IPS DF 4.7 (cell line): Measurements from ENCODE around the gene BPI.
"Not testable (repeated sequence)": the region's sequence is repeated elsewhere in the genome, so short reads cannot be mapped to it uniquely, and the experiment has no call there.

Experiments used
- DNase-seq: peaks from one replicate; pipeline ENCODE4 v3.0.0-alpha.2; 2013; ENCODE audit warnings: low spot score; ENCODE audit errors: extremely low read depth

Gene BPI

DNA sequence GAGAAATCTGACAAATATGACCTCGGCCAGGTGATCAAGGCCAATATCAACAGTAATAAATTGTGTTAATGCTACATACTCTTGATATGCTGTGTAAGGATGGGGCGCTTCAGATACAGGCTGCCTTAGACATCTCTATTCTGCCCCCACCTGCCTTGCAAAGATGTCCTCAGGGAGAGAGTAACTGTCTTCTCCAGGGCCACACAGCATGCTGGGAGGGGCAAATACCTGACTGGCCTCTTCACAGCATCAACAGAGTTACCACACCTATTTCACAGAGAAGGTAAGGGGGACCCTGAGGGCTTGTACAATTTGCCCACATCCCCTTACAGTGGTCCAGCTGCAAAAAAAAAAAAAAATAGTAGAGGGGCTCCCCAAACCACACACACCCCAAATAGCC lies 26.3 kb upstream of the BPI start:
- no peak for DNase-seq

GRCh38 chr20:38278131-38278530 lies 25.8 kb upstream of the BPI start:
- no peak for DNase-seq

DNA sequence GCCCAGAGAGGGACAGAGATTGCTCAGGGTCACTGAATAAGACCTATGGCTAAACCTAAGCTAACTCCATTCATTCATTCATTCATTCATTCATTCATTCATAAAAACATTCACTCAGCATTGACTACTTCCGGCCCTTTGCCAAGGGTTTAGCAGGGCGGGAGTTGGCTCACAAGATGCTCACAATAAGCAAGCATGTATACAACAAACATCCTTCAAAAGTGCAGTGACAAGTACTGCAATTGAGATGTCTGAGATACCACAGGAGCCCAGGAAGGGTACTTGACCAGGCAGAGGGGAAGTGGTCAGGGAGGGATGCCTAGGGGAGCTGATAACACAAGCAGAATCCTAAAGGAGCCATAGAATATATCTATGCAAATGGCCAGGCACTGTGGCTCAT lies 25.2 kb upstream of the BPI start:
- no peak for DNase-seq

GRCh38 chr20:38281176-38281915 lies 22.6 kb upstream of the BPI start:
- DNase-seq = not testable (repeated sequence)

DNA sequence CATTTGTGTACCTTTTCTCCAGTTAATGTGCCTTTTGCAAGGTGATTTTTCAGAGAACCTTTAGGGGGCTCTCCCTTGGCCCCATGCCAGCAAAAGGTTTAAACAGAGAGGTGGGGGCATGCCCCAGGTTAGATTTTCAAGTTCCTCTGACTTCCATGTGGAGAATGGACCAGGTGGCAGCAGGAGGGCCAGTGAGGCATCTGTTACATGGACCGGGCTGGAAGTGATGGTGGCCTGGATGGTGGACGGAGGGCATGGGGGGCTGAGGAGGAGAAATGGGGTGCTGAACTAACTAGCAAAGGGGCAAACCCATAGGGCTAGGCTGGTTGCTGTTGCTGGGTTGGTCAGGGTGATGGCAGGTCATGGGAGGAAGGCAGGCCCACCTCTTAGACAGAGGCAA lies 20.7 kb upstream of the BPI start:
- no peak for DNase-seq

GRCh38 chr20:38284066-38284650 lies 19.8 kb upstream of the BPI start:
- not testable (repeated sequence) for DNase-seq

- DNase-seq = no peak
Measured at GRCh38 chr20:38284893-38285444, 19.0 kb upstream of the BPI start.

DNA sequence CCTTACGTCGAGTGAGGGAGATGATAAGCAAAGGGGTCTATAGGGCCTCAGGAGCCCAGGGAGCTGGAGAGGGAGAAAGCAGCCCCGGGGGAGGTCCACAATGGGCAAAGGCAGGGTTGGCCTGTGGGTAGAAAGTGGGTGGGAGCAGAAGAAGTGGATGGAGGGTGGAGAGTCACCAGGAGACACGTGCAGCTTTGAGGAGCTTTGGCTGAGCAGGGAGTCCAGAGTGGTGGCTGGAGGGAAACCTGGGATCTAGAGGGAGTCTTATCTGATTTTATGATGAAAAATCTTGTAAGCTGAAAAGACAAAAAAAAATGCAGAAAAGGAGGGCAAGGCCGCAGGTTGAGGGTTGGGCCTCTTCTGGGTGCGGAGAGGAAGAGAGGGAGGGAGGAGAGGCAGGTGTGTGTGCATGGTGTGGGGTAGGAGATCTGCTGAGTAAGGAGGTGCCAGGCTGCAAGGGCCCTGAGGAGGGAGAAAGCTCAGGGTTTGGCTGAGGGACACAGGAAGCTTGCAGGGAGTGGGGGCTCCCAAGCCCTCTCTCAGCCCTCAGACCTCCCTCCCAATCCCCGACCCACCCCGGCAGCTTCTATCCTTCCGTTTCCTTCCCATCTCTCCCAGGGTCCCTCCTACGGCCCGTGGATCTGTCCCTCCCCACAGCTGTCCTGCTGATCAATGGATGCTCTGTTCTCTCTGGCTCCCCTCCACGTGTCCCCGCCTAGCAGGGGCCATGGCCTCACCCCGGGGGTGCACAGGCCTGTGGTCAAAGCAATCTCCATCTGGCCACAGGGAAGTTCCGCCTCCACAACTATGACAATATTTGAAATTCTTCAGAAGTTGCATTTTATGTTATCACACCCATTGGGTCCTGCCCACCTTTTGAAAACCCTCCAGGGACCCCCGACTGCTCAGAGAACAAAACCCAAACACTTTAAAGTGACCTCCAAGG lies 17.1 kb upstream of the BPI start:
- DNase-seq = no peak

DNA sequence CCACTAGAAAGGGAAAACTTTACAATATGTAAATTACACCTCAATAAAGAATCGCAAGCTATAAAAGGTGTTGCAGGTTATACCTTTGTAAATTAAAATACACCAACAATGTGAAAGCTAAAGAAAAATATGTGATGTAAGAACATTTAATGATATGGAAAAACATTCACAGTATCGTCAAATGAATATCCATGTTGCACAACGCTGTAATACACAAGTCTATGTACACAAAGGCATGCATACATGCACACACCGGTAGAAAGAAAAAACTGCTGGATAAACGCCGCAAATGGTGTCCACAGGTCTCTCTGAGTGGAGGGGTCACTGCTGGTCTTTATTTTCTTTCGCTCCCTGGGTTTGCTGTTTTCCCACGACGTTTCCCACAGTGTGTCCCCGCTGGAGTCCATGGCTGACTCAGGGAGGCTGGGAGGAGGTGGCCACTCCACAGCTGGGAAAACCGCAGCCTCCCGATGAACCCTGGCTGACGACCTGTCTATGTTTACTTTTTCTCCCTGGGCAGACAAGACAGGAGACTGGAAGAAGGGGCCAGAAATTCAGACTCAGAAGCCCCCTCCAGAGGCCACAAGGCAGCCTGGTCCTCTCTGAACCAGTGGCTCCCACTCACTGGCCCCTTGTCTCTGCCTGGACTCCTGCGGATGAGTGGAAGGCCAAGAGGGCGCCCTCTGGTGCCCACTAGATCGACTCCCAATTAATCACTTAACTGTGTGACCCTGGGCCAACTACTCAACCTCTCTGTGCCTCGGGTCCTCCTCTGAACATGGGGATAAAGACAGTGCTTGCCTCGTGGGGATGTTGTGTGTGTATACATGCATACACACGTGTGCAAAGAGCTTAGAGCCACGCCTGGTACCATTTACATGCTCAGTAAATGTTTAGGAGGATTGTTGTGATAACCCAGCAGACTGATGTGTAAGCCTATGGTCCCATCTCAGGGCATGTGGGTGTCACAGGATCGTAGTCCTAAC lies 12.8 kb upstream of the BPI start:
- DNase-seq = no peak

GRCh38 chr20:38291966-38292365 lies 12.0 kb upstream of the BPI start:
- DNase-seq = no peak

DNA sequence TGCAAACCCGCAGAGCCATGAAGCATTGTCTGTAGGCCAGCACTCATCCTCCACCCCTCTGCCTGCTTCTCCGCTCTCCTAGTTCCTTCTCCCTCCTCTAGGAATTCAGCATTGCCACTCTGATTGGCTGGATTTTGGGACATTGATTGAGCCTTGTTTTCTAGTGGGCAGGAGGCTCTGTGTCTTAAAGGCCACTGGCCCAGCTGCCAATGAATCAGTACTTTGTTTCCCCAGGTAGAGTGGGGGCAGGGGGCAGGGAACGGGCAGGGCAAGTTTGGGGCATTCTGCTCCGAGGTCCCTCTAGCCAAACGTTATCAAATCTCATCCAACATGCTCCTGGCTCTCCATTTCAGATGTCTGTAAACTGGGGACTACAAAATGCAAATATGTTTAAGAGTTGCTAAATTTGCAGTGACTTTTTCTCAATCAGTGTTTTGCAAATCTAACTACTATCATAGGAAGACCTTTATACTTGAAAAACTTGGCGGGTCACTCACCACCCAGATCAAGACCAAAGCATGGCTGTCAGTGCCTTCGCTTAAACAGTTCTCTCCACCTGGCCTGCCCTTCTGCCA lies 10.4 kb upstream of the BPI start:
- no peak for DNase-seq

DNA sequence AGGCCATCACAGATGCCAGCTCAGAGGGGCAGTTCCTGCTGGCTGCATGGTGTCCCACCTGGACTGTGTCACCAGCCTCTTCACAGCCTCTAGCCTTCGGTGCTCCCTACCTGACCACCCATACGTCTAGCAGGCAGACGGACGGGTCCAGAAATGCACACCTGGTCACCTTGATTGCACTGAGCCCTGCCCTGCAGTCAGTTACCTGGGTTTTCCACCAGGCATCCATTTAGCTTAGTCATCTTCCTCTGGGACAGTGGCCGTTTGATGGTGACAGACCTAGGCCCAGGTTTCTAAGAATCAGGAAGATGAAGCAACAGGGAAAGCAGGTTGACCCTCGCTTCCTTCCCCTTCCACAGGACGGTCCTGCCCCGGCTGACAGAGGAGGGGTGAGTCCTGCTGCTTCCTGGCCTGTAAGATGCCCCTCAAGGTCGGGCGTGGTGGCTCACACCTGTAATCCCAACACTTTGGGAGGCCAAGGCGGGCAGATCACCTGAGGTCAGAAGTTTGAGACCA lies 9.8 kb upstream of the BPI start:
- no peak for DNase-seq

DNA sequence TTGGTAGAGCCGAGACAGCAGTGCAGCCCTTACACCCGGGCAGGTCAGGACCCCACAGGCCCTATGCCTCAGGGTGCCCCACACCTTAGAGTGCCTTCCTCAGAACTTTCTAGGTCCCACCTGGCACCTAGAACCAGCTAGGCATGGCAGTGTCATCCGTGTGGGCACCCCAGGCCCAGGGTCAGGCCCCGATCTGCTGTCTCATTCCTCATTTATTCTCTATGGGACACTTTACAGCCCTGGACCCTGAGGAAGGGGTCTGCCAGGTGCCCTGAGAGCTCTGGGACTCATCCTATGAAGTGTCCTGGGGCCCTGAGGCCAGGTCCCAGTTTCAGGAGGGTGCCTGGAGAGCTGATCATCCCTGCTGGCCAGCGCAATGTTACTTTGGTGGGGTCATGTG lies 8.1 kb upstream of the BPI start:
- no peak for DNase-seq

- DNase-seq = no peak
Measured at GRCh38 chr20:38296433-38296832, 7.5 kb upstream of the BPI start.

DNA sequence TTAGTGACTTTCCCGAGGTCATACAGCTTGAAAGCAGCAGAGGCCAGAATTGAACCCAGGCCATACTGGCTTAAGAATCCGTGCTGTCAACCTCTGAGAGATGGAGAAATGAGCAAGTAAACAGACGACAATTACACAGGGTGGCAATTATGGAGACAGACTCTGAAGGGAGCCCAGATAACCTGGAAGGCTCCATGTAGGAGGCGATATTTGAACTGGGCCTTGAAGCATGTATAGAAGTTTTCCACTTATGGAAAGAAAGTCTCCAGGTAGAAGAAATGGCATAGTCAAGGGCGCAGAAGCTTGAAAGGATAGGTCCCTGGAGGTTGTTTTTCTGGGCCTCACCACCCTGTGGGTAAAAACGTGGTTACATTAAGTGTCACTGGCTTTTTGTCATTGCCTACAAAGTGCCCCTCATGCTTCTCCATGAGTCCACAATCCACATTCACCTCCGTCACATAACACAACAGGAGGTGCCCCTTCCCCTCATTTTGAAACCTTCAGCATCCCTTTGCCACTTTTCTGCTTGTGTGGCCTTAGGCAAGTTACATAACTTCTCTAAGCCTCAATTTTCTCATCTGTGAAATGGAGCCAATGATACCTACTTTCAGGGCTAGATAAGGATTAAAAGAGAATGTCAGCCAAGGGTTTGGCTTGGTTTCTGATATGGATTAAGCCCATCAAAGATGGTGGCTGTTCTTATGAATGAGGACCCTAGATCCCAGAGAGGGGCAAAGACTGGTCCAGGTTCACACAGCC lies 5.9 kb upstream of the BPI start:
- DNase-seq = no peak

GRCh38 chr20:38298768-38299288 lies 5.1 kb upstream of the BPI start:
- DNase-seq = no peak

GRCh38 chr20:38299963-38300362 lies 4.0 kb upstream of the BPI start:
- no peak for DNase-seq

- DNase-seq = no peak
Measured at GRCh38 chr20:38300438-38300837, 3.5 kb upstream of the BPI start.

DNA sequence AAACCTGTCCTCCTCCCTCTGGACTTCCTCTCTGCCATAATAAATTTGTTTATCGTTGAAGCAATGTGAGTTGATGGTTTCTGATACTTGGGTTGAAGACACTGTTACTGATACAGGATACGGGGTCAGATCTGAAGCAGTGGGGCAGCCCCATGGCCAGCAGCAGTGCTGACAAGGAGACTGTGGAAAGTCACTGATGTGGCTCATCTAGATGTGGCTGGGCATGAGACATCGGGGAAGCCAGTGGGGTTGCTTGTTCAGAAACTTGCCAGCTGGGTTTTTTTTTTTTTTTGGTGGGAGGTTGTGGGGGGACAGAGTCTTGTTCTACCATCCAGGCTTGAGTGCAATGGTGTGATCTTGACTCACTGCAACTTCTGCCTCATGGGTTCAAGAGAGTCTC lies 2.6 kb upstream of the BPI start:
- no peak for DNase-seq
